Measurements from ENCODE around the gene MED26.
"Not testable (repeated sequence)": the region's sequence is repeated elsewhere in the genome, so short reads cannot be mapped to it uniquely, and the experiment has no call there.

MED26 gene

DNA sequence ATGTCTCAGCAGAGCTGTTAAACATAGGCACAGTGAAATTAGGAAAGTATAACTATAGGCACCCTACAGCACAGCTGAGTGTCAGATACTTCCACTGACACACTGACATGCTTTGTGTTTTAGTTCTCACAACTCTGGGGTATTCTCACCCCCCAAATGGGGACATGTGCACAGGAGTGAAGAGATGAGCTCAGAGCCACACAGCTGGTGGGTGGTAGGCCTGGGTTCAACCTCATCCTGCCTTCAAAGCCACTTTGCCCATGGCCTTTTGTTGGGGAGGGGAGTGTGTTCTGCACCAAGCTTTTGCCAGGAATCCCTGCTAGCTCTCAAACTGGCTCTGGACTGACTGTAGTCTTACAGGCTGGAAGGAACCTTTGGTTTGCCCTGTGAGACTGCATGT, 54.1 kb downstream of the MED26 start:
- DNase-seq (ENCODE audit: low read depth in 2 of 2), result no peak

GRCh38 chr19:16573296-16573695, 54.7 kb downstream of the MED26 start:
- DNase-seq (ENCODE audit: low read depth in 2 of 2), result no peak

DNA sequence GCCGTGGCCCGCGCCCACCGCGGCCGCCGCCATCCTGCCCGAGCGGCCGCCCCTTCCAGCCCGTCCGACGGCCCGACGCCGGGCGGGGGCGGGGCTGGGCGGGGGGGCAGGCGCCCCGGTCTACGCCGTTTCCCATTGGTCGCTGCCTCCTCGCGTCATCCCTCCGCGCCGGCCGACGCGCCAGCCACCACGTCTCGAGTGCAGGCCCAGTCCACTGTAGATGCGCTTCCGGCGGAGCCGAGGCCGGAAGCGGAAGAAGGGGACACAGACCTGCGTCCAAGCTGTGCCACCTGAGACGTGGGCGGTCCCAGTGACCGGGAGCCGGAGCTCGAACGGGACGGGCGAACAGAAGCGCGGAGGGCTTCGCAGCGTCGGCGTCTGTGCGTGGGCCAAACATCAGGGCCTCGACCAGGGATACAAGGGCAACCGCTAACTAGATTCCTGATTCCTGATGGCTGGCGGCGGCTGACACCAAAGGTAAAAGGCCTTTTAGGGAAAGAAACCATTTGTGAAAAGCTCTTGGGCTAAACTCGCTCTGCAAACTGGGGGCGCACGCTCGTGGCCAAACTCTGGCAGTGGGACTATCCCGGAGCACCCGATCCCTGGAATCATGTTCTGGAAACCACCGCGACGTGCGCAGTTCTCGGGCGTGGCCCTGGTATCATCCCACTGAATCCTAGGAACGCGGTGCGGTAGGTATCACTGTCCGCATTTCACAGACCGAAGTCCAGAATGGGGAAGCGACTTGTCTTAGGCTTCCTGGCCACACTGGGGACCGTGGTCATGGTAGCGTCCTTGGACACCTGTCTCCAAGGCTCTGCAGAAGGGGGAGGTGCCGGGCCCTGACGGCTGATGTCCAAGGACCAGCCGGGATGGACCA, 55.4 kb downstream of the MED26 start, which contains the start of gene SLC35E1:
SLC35E1 (minus strand) TSS at position 84 of the 880 bp plus-strand sequence; CDS start at position 33, 51 bp downstream.
- DNase-seq (ENCODE audit: low read depth in 2 of 2), result peak; percentile 80 to 84

DNA sequence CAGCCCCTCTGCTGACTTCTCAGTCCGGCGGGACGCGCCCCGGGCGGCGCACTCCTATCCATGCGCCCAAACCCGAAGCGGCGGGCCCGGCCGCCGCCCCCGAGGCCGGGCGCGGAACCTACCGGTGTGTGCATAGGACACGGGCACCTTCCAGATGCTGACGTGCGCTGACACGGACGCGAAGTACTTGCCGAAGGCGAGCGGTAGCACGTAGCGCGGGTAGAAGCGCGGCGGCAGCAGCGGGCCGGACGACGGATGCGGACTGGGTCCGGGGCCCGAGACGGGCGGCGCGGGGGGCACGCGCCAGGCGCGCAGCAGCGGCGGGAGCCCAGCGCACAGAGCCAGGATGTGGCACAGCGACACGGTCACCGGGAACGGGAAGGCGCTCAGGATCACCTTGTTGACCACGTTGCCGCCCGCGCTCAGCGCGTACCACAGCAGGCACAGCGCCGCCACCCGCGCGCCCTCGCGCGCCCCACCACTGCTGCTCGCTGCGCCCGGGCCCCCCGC, 56.1 kb downstream of the MED26 start:
- no peak for DNase-seq (ENCODE audit: low read depth in 2 of 2)

- no peak for DNase-seq (ENCODE audit: low read depth in 2 of 2)
These were observed 56.7 kb downstream of the MED26 start for GRCh38 chr19:16571283-16571682.

- DNase-seq (ENCODE audit: low read depth in 2 of 2), result no peak
These were observed 58.2 kb downstream of the MED26 start for GRCh38 chr19:16569609-16570320.

DNA sequence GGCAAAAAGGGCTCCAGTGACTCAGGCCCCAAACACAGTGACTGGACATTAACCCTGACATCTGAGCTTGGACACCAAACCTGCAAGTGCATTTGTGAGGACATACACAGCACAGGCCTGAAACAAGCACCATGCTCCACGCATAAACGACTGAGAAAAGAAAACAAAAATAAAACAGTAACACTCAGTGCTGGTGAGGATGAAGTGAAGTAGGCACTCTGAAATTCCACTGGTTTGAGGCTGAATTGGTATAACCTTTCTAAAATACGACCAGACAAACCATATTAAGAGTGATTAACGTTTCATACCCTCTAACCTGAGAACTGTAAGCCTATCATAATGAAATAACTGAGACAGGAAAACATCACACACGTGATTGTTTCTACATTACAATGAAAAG, 61.3 kb downstream of the MED26 start:
- no peak for DNase-seq (ENCODE audit: low read depth in 2 of 2)

GRCh38 chr19:16566161-16566560, 61.8 kb downstream of the MED26 start:
- peak in 1 of 2 donors; percentile 65 for DNase-seq (ENCODE audit: low read depth in 2 of 2)

GRCh38 chr19:16564842-16565241, 63.2 kb downstream of the MED26 start:
- no peak for DNase-seq (ENCODE audit: low read depth in 2 of 2)

- DNase-seq (ENCODE audit: low read depth in 2 of 2), result no peak
These were observed 65.4 kb downstream of the MED26 start for GRCh38 chr19:16562608-16563025.

GRCh38 chr19:16561382-16561781, 66.6 kb downstream of the MED26 start:
- DNase-seq (ENCODE audit: low read depth in 2 of 2), result no peak

DNA sequence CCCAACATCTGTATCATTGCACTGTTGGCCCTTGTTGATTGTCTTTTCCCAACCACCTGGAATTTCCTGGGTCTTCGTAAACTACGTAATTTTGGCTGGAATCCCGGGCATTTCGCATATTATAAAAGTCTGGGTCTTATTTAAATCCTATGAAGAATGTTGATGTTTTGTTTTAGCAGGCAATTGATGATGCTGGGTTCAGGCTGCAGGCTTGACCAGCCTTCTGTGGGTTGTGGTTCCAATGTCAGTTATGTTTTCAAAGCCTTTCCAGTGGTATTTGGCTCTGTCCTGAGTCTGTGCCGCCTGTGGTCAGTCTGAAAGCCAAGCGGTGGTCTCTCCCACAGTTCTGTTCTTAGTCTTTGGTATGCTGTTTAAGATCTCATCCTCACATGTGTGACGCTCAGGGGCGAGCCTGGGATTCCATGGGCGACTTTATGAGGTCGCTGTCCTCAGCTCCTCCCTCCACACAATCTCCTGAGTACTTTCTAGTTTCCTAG, 68.2 kb downstream of the MED26 start:
- no peak for DNase-seq (ENCODE audit: low read depth in 2 of 2)

DNA sequence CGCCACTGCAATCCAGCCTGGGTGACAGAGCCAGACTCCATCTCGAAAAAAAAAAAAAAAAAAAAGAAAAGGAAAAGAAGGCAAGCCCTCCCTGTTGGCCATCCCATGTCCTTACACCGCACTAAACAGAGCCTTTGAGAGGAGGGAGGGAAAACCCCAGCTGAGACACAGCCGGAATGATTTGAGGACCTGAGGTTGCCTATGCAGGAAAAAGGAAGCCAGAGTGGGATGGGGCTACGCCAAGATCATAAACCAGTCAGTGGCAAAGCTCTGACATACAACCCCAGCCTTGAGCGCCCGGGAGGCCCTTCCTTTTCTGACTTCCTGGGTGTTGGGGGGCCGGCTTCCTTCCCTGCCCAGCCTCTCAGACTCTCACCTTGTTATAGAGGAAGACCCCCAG, 73.2 kb downstream of the MED26 start:
- no peak for DNase-seq (ENCODE audit: low read depth in 2 of 2)

DNA sequence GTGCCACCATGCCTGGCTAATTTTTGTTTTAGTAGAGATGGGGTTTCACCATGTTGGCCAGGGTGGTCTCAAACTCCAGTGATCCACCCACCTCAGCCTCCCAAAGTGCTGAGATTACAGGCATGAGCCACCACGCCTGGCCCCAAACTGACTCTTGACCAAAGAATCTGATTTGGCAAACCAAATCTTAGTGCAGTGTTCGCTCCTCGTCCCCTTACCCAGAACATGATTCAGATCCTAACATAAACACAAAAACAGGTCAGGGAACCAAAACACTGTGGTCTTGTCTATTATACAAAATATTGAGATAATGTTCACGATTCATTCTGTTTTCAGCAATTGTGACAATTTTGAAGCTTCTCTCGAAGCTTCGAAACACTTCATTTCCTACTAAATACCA, 76.1 kb downstream of the MED26 start:
- DNase-seq (ENCODE audit: low read depth in 2 of 2), result not testable (repeated sequence)

DNA sequence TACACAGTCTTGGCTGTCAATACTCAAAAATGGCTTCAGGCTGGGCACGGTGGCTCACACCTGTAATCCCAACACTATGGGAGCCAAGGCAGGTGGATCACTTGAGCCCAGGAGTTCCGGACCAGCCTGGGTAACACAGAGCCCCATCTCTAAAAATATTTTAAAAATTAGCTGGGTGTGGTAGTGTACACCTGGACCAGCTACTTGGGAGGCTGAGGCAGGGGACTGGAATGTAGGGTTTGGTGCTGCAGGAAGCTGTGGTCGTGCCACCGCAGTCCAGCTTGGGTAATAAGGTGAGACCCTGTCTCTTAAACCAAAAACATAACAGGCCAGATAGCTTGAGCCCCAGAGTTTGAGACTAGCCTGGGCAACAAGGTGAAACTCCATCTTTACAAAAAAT, 79.0 kb downstream of the MED26 start:
- no peak for DNase-seq (ENCODE audit: low read depth in 2 of 2)

DNA sequence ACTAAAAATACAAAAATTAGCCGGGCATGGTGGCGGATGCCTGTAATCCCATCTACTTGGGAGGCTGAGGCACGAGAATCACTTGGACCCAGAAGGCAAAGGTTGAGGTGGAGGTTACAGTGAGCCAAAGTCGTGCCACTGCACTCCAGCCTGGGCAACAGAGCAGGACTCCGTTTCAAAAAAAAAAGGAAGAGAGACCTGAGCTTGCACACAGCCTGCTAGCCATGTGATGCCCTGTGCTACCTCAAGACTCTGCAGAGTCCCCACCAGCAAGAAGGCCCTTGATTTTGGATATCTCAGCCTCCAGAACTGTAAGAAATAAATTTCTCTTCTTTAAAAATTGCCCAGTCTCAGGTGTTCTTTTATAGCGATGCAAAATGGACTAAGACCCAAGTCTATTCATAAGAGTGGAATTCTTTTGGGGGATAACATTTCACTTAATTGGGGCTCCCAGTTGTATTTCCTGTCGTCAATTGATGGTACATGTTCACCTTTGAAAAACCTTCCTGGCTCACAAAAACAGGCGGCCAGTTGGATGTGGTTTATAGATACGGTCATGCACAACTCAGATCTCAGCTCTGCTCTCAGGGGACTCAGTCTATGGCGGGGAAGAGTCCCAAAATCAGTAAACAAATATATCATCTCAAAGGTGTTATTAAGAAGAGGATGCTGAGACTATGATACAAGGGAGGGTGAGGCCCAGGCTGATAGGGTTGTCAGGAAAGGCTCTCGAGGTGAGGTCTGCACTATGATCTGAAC, 83.4 kb downstream of the MED26 start:
- DNase-seq (ENCODE audit: low read depth in 2 of 2), result no peak

DNA sequence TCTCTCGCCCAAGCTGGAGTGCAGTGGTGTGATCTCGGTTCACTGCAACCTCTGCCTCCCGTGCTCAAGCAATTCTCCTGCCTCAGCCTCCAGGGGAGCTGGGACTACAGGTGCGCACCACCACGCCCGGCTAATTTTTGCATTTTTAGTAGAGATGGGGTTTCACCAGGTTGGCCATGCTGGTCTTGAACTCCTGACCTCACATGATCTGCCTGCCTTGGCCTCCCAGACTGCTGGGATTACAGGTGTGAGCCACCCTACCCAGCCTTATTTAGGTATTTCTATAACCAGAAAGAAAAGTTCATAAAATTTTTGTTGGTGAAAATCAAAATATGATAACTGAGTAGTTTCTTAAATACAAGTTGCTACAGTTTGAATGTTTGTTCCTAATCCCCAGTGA, 84.3 kb downstream of the MED26 start:
- not testable (repeated sequence) for DNase-seq (ENCODE audit: low read depth in 2 of 2)

DNA sequence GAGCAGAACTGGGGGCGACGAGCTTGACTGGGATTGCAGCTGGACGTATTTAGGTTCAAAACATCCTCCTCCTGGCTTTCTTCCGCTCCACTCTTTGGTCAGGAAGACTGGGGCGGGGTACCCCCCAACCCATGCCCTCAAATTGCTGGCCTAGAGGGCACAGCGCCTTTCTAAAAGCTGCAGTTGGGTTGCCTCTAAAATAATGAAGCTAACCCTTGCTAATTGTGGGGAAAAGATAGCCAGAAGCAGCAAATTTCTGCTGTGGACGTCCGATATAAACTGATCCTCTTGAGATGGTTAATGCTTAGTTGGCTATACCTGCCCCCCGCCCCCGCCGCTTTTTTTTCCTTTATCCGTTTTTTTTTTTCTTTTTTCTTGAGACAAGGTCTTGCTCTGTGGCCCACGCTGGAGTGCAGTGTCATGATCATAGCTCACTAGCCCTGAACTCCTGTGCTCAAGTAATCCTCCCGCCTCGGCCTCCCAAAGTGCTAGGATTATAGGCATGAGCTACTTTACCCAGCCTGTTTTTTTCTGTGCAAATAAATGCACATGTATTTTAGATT, 85.0 kb downstream of the MED26 start:
- DNase-seq (ENCODE audit: low read depth in 2 of 2), result no peak

- peak; percentile 87 to 91 for DNase-seq (ENCODE audit: low read depth in 2 of 2)
These were observed 85.7 kb downstream of the MED26 start, which contains the start of gene CHERP for GRCh38 chr19:16542045-16542909. Gene CHERP (minus strand): TSS chr19:16542437. CDS start chr19:16542378, 59 bp downstream.

DNA sequence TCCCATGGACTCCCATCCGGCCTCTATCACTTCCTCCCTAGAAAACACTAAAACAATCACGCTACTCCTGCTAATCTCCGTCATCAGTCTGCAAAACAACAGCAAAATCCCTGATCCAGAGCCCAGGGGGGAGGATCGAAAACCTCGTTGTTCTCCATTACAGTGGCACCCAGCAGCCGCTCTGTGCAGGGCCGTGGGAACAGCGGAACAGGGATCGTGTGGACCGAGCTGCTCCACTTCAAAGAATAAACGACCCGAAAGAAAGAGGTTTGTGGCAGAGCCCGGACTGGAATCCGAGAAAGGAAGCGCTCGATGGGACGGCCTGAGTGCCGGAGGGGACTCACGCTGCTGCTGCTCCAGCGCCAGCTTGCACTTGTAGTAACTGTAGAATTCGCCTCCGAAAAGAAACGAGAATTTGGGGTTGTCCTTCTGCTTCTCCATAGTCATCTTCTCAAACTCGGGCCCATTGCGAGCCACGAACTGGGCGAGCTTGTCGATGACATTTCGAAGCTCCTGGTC, 86.4 kb downstream of the MED26 start:
- DNase-seq (ENCODE audit: low read depth in 2 of 2), result no peak
